HepG2 (cell line): ENCODE measurements around the gene MPC1. TPM values are rescaled to one million over a fixed set of nuclear protein-coding genes. Genes with fewer than 3 reads are reported as not detected.

Experiments used
- ATF7-NPFF ChIP-seq: sonication (generic); formaldehyde crosslinking; IDR thresholded peaks from 2 replicates; pipeline ENCODE4 v1.8.1; 2023; ENCODE audit warnings: mild to moderate bottlenecking, low read depth, missing genetic modification reagents, moderate library complexity
- IRF2 ChIP-seq: IDR thresholded peaks from 2 replicates; pipeline ENCODE4 v1.6.1; 2018; ENCODE audit warnings: missing genetic modification reagents, missing compliant biosample characterization
- NR2C2 ChIP-seq: sonication (generic); formaldehyde crosslinking; IDR thresholded peaks from 2 replicates; pipeline ENCODE4 v1.4.0; 2020; ENCODE audit warnings: missing genetic modification reagents, mild to moderate bottlenecking, moderate library complexity, borderline replicate concordance
- SCMH1 ChIP-seq: sonication (generic); formaldehyde crosslinking; IDR thresholded peaks from 2 replicates; pipeline ENCODE4 v1.9.0; 2021; ENCODE audit warnings: missing genetic modification reagents, mild to moderate bottlenecking, borderline replicate concordance
- SNRNP70 ChIP-seq: fragments of 200-400 bp; formaldehyde crosslinking; IDR thresholded peaks from 2 replicates; pipeline ENCODE4 v1.6.1; 2017; ENCODE audit warnings: mild to moderate bottlenecking, low read depth, low read length, moderate library complexity
- YEATS4 ChIP-seq: sonication (generic); formaldehyde crosslinking; IDR thresholded peaks from 2 replicates; pipeline ENCODE4 v1.4.0; 2020; ENCODE audit warnings: missing genetic modification reagents, borderline replicate concordance
- ZIK1 ChIP-seq: sonication (generic); formaldehyde crosslinking; IDR thresholded peaks from 2 replicates; pipeline ENCODE4 v1.5.0; 2020; ENCODE audit warnings: mild to moderate bottlenecking, low read depth, missing genetic modification reagents, borderline replicate concordance
- ZNF34 ChIP-seq: sonication (generic); formaldehyde crosslinking; IDR thresholded peaks from 2 replicates; pipeline ENCODE4 v1.4.0; 2020; ENCODE audit warnings: mild to moderate bottlenecking, missing genetic modification reagents, borderline replicate concordance
- ZNF451 ChIP-seq: sonication (generic); formaldehyde crosslinking; IDR thresholded peaks from 2 replicates; pipeline ENCODE4 v1.5.0; 2020; ENCODE audit warnings: mild to moderate bottlenecking, missing genetic modification reagents
- ZNF781 ChIP-seq: sonication (generic); formaldehyde crosslinking; IDR thresholded peaks from 2 replicates; pipeline ENCODE4 v1.5.1; 2020; ENCODE audit warnings: borderline replicate concordance, mild to moderate bottlenecking, missing genetic modification reagents; ENCODE audit errors: not compliant biosample characterization
- polyA plus RNA-seq, 8 experiments: library from polyadenylated mRNA; depleted of rRNA in 3 of 8; stranded (reverse) in 7 of 8; unstranded in 1 of 8; fragments of >200 nt; fragmentation: Illumina TruSeq in 4 of 8; extraction: Trizol in 4 of 8; gene quantifications; 2 replicates each; pipeline versions ENCODE4 v1.2.1 to v1.2.3, GENCODE V29; 2011 to 2016; ENCODE audit warnings: low read depth in 4 of 8, missing spikeins in 1 of 8, mixed read lengths in 1 of 8; ENCODE audit not compliant: insufficient read depth in 1 of 8
- total RNA-seq, 5 experiments: library from RNA; depleted of rRNA; stranded (reverse); fragments of >200 nt; fragmentation: Illumina TruSeq; extraction: Trizol; gene quantifications; 2 replicates each; pipeline ENCODE4 v1.2.3, GENCODE V29; 2016; ENCODE audit warnings: low read depth in 1 of 5
- TF ChIP-seq, protein P1 (sequence below): IDR thresholded peaks from 2 replicates; pipeline ENCODE4 v1.4.0; 2020; ENCODE audit warnings: mild to moderate bottlenecking, missing genetic modification reagents
- TF ChIP-seq, protein P2 (sequence below): sonication (generic); formaldehyde crosslinking; IDR thresholded peaks from 2 replicates; pipeline ENCODE4 v1.4.0; 2020; ENCODE audit warnings: mild to moderate bottlenecking, missing genetic modification reagents
- TF ChIP-seq, protein P3 (sequence below): sonication (generic); formaldehyde crosslinking; IDR thresholded peaks from 2 replicates; pipeline ENCODE4 v1.4.0; 2020; ENCODE audit warnings: missing genetic modification reagents
- TF ChIP-seq, protein P4 (sequence below): sonication (generic); formaldehyde crosslinking; IDR thresholded peaks from 2 replicates; pipeline ENCODE4 v1.9.0; 2021; ENCODE audit warnings: missing genetic modification reagents, mild to moderate bottlenecking, borderline replicate concordance
- TF ChIP-seq, protein P5 (sequence below): sonication (generic); formaldehyde crosslinking; IDR thresholded peaks from 2 replicates; pipeline ENCODE4 v1.5.0; 2020; ENCODE audit warnings: missing genetic modification reagents

MPC1 gene
- total and polyA plus RNA-seq, 2 of the 13 experiments (the other 11 are each of a cell fraction or from before 2014, with no cell fraction given) = 189 to 214 TPM

DNA sequence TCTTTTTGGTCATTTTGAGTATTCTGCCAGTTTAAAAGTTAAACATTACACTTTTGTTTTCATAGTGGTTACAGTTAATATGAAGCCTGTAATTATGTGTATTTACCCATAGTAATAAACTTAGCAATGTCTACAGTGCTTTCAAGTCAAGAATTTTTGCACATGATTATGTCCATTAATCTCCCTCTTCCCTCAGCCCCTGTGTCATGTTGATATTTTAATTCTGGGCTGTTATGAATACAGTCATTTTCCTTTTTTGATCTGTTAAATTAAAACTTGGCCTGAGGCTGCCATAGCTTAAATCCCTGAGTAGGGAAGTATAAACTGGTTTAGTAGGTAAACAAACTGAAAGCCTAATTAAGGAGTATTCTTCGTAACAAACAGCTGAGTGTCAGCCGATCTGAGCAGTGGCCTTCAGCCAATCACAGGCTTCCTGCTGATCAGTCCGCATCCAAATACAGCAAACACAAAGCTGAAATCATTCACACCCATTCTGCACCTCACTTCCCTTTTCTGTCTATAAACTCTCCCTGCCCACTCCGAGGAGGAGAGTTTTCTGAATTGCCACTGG, 30.9 kb downstream of the MPC1 start (continued):
- TF ChIP-seq SNRNP70 = no peak
- no peak for TF ChIP-seq ZIK1 (CRISPR knock-in tag)
- TF ChIP-seq NR2C2 = no peak
- peak; percentile 21; the same call in 1 of the 2 replicates for TF ChIP-seq IRF2
- no peak for TF ChIP-seq ATF7-NPFF
- TF ChIP-seq, protein P1, sequence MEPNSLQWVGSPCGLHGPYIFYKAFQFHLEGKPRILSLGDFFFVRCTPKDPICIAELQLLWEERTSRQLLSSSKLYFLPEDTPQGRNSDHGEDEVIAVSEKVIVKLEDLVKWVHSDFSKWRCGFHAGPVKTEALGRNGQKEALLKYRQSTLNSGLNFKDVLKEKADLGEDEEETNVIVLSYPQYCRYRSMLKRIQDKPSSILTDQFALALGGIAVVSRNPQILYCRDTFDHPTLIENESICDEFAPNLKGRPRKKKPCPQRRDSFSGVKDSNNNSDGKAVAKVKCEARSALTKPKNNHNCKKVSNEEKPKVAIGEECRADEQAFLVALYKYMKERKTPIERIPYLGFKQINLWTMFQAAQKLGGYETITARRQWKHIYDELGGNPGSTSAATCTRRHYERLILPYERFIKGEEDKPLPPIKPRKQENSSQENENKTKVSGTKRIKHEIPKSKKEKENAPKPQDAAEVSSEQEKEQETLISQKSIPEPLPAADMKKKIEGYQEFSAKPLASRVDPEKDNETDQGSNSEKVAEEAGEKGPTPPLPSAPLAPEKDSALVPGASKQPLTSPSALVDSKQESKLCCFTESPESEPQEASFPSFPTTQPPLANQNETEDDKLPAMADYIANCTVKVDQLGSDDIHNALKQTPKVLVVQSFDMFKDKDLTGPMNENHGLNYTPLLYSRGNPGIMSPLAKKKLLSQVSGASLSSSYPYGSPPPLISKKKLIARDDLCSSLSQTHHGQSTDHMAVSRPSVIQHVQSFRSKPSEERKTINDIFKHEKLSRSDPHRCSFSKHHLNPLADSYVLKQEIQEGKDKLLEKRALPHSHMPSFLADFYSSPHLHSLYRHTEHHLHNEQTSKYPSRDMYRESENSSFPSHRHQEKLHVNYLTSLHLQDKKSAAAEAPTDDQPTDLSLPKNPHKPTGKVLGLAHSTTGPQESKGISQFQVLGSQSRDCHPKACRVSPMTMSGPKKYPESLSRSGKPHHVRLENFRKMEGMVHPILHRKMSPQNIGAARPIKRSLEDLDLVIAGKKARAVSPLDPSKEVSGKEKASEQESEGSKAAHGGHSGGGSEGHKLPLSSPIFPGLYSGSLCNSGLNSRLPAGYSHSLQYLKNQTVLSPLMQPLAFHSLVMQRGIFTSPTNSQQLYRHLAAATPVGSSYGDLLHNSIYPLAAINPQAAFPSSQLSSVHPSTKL (CRISPR knock-in tag) = peak; percentile 77
- TF ChIP-seq, protein P2, sequence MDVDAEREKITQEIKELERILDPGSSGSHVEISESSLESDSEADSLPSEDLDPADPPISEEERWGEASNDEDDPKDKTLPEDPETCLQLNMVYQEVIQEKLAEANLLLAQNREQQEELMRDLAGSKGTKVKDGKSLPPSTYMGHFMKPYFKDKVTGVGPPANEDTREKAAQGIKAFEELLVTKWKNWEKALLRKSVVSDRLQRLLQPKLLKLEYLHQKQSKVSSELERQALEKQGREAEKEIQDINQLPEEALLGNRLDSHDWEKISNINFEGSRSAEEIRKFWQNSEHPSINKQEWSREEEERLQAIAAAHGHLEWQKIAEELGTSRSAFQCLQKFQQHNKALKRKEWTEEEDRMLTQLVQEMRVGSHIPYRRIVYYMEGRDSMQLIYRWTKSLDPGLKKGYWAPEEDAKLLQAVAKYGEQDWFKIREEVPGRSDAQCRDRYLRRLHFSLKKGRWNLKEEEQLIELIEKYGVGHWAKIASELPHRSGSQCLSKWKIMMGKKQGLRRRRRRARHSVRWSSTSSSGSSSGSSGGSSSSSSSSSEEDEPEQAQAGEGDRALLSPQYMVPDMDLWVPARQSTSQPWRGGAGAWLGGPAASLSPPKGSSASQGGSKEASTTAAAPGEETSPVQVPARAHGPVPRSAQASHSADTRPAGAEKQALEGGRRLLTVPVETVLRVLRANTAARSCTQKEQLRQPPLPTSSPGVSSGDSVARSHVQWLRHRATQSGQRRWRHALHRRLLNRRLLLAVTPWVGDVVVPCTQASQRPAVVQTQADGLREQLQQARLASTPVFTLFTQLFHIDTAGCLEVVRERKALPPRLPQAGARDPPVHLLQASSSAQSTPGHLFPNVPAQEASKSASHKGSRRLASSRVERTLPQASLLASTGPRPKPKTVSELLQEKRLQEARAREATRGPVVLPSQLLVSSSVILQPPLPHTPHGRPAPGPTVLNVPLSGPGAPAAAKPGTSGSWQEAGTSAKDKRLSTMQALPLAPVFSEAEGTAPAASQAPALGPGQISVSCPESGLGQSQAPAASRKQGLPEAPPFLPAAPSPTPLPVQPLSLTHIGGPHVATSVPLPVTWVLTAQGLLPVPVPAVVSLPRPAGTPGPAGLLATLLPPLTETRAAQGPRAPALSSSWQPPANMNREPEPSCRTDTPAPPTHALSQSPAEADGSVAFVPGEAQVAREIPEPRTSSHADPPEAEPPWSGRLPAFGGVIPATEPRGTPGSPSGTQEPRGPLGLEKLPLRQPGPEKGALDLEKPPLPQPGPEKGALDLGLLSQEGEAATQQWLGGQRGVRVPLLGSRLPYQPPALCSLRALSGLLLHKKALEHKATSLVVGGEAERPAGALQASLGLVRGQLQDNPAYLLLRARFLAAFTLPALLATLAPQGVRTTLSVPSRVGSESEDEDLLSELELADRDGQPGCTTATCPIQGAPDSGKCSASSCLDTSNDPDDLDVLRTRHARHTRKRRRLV (CRISPR knock-in tag) = no peak
- no peak for TF ChIP-seq ZNF781 (CRISPR knock-in tag)
- TF ChIP-seq SCMH1 = no peak
- TF ChIP-seq, protein P3, sequence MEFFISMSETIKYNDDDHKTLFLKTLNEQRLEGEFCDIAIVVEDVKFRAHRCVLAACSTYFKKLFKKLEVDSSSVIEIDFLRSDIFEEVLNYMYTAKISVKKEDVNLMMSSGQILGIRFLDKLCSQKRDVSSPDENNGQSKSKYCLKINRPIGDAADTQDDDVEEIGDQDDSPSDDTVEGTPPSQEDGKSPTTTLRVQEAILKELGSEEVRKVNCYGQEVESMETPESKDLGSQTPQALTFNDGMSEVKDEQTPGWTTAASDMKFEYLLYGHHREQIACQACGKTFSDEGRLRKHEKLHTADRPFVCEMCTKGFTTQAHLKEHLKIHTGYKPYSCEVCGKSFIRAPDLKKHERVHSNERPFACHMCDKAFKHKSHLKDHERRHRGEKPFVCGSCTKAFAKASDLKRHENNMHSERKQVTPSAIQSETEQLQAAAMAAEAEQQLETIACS (CRISPR knock-in tag) = no peak
- no peak for TF ChIP-seq ZNF451
- TF ChIP-seq ZNF34 (CRISPR knock-in tag) = no peak
- TF ChIP-seq, protein P4, sequence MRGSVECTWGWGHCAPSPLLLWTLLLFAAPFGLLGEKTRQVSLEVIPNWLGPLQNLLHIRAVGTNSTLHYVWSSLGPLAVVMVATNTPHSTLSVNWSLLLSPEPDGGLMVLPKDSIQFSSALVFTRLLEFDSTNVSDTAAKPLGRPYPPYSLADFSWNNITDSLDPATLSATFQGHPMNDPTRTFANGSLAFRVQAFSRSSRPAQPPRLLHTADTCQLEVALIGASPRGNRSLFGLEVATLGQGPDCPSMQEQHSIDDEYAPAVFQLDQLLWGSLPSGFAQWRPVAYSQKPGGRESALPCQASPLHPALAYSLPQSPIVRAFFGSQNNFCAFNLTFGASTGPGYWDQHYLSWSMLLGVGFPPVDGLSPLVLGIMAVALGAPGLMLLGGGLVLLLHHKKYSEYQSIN (CRISPR knock-in tag) = no peak
- TF ChIP-seq, protein P5, sequence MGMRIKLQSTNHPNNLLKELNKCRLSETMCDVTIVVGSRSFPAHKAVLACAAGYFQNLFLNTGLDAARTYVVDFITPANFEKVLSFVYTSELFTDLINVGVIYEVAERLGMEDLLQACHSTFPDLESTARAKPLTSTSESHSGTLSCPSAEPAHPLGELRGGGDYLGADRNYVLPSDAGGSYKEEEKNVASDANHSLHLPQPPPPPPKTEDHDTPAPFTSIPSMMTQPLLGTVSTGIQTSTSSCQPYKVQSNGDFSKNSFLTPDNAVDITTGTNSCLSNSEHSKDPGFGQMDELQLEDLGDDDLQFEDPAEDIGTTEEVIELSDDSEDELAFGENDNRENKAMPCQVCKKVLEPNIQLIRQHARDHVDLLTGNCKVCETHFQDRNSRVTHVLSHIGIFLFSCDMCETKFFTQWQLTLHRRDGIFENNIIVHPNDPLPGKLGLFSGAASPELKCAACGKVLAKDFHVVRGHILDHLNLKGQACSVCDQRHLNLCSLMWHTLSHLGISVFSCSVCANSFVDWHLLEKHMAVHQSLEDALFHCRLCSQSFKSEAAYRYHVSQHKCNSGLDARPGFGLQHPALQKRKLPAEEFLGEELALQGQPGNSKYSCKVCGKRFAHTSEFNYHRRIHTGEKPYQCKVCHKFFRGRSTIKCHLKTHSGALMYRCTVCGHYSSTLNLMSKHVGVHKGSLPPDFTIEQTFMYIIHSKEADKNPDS (CRISPR knock-in tag) = 0 out of 2 replicates have a peak, but pooled peaks have one; percentile 25
- peak; percentile 13; the same call in 1 of the 2 replicates for TF ChIP-seq YEATS4 (CRISPR knock-in tag)
